ENCODE data around the gene SYTL2.

The SYTL2 gene

DNA sequence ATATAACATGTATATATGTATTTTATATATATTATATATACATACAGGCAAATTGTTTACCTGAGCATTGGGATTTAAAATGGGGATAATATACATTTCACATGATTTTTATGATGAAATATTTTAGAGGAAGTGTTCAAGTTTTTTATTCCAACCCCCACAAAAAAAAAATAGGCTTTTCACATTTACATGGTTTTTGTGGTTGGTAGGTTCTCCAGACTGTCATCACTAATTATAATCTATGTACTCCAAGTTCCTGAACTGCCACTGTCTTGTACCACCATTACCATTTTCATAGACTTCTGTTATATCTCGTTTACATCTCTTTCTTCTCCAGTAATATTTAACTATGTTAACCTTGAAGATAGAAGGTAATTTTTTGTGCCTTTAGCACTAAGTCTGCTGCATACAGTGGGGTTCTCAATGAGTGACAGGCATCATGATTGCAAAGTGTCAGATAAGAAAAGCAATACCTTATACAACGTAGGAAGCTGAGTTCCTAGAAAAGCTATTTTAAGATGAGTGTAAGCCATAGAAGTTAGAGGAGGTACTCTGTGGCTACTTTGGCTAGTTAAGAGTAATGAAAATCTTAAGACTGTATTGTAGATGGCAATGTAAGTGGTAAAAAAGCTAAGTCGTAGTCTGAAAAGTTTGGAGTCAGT, 158.0 kb downstream of the SYTL2 start:
- DNase-seq (ENCODE audit: low read depth, low spot score), result no peak

DNA sequence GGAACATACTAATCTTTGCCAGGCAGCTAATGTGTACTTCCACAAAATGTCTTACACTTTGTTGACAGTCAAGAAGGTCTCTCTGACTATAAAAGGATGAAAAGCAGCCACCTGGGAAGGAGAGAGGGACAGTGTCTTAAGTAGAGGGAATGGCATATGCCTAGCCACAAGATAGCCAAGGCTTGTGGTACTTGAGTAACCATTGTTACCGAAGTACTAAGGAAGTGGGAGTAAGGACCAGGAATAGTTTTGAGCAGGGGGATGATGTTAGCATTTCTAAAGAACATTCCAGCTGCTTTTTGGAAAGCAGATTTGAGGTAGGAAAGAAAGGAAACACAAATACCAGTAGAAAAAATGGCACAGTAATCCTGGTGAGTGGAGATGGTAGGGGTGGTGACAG, 159.8 kb downstream of the SYTL2 start:
- DNase-seq (ENCODE audit: low read depth, low spot score), result no peak

DNA sequence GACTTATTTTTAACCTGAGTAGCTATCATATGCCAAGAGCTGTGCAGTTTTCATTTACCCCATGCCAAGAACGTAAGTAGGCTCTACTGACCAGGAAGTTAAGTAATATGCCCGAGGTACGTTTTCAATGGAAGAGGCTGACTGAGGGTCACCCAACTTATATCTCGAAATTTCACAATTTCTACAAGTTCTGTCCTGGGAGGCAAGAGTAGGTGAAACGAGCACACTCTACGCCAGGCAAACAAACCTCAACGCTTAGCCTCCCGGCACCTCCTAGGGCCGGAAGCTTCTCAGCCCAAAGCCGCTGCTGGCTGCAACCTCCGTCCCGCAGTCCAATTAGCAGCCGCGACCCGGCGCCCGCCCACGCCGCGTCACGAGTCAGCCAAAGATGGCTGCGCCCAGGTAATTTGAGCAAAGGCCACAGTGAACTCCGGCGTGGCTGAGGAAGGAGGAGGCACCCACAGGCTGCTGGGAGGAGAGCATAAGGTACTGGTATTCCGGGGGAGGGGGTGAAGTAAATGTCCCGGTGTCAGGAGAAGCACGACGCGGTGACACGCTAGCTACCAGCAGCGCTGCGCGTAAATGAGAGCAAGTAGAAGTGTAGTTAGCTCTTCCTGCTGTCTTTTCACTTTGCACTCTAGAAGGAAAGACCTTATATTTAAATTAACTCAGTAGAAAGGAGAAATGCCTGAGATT, 163.2 kb downstream of the SYTL2 start, which contains the start of gene TMEM126A:
TMEM126A (plus strand) TSS at position 364 of the 696 bp plus-strand sequence. CDS start 2,289 bp downstream, outside the sequence.
- peak; percentile 80 for DNase-seq (ENCODE audit: low read depth, low spot score)

DNA sequence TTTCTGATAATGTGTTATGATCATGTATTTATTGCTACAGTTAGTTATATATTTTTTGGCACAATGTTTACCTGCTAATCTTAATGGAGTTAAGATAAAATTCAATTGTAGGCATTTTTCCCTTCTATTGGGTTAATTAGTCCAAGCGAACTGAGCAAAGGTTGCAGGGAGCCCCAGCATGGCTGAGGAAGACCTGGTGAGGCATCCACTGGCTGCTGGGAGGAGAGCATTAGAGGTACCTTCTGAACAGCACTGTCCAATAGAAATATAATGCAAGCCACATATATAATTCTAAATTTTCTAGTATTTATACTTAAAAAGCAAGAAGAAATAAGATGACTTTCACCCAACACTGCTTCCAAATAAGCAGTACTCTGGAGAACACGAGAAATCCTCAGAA, 163.9 kb downstream of the SYTL2 start:
- DNase-seq (ENCODE audit: low read depth, low spot score), result no peak
